ENCODE results near the gene ZC3H12C.

ZC3H12C gene

GRCh38 chr11:110160016-110160415 is 66.8 kb downstream of the ZC3H12C start:
- no peak for DNase-seq (ENCODE audit: low spot score)
- ChIA-PET CTCF (interaction anchor here (0.6 to 0.7 kb wide), 2 partner anchors 173 to 1390 kb away, joined by 3 read pairs; no protein-coding TSS in a partner anchor), POLR2A (ENCODE audit: low non-redundant PET) (no interaction called here)
- H3K27ac ChIP-seq: no peak overlapping the region
- TF ChIP-seq CTCF (conservative IDR thresholded peaks at IDR 0.05; ENCODE audit: low read depth): no peak

- ChIA-PET POLR2A (ENCODE audit: low non-redundant PET) (no interaction called here), CTCF (interaction anchor here (0.6 to 0.7 kb wide), 2 partner anchors 173 to 1391 kb away, joined by 3 read pairs; no protein-coding TSS in a partner anchor)
- no peak overlapping the region for H3K27ac ChIP-seq
- no peak for DNase-seq (ENCODE audit: low spot score)
- no peak for TF ChIP-seq CTCF (conservative IDR thresholded peaks at IDR 0.05; ENCODE audit: low read depth)
Measured at GRCh38 chr11:110160437-110160836, 67.2 kb downstream of the ZC3H12C start.

- no peak for TF ChIP-seq CTCF (conservative IDR thresholded peaks at IDR 0.05; ENCODE audit: low read depth)
- no peak overlapping the region for H3K27ac ChIP-seq
- ChIA-PET CTCF (no interaction called here), POLR2A (ENCODE audit: low non-redundant PET) (no interaction called here)
- no peak for DNase-seq (ENCODE audit: low spot score)
Measured at GRCh38 chr11:110161061-110161460, 67.9 kb downstream of the ZC3H12C start.

- ChIA-PET CTCF (no interaction called here), POLR2A (ENCODE audit: low non-redundant PET) (no interaction called here)
- no peak overlapping the region for H3K27ac ChIP-seq
- DNase-seq (ENCODE audit: low spot score): no peak
- TF ChIP-seq CTCF (conservative IDR thresholded peaks at IDR 0.05; ENCODE audit: low read depth): no peak
Measured at GRCh38 chr11:110162216-110162615, 69.0 kb downstream of the ZC3H12C start.

- DNase-seq (ENCODE audit: low spot score): no peak
- CTCF ChIA-PET: interaction anchor here (0.7 to 1.5 kb wide), 4 partner anchors 9 to 1996 kb away, joined by 3 to 8 read pairs (median 4); no protein-coding TSS in a partner anchor
- no peak overlapping the region for H3K27ac ChIP-seq
- POLR2A ChIA-PET (ENCODE audit: low non-redundant PET): no interaction called here
- no peak for TF ChIP-seq CTCF (conservative IDR thresholded peaks at IDR 0.05; ENCODE audit: low read depth)
Measured at GRCh38 chr11:110165039-110165925, 72.1 kb downstream of the ZC3H12C start.

GRCh38 chr11:110168033-110168803 is 75.0 kb downstream of the ZC3H12C start:
- ChIA-PET POLR2A (ENCODE audit: low non-redundant PET) (no interaction called here), CTCF (interaction anchor here (0.7 kb wide), 1 partner anchor 1837 kb away, joined by 3 read pairs; no protein-coding TSS in a partner anchor)
- no peak overlapping the region for H3K27ac ChIP-seq
- no peak for DNase-seq (ENCODE audit: low spot score)
- no peak for TF ChIP-seq CTCF (conservative IDR thresholded peaks at IDR 0.05; ENCODE audit: low read depth)
